Measurements from ENCODE around the gene GAN.

The GAN gene

DNA sequence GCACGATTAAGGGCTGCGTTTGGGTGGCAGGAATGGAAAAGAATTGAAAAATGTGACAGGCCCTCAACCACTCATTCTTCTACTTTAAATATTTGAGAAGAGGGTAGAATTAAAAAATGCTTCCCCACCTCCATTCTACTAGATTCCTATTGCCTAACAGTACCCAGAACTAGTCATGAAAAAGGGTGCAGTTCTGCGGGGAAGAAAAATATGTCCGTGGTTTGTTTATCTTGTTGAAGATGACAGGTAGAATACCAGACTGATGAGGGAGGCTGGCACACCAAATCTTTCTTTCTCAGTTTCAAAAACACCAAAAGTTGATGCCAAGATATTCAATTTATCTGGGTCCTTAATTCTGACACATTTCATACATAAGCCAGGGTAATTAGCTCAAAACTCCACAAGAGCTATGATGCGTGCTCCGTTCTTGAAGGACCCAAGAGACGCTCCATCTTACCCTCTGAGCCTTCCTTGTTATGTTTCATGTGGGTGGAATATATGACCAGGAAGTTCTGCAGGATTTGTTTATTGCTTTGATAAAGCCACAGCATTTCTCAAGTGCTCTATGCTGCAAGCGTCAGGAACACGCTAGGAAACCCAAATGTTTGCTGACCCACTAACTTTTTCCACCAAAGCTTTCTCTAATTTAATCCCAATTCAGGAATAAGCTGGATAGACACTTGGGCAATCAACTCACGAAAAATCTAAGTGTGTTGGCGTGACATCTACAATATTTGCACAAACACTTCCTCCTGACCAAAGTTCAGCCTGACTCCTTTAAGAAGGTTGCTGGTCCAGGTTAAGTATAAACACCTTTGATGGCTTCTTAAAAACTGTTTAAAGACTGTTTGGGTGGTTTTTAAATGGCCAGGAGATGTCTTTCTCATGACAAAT is 20.6 kb upstream of the GAN start:
- Histone ChIP-seq H3K4me3 (replicated peaks; ENCODE audit: insufficient read depth, low read length) (no peak overlapping the region), H3K27me3 (ENCODE audit: insufficient read depth, poor library complexity, severe bottlenecking) (no peaks in the 10 kb centered on the region), H3K27ac (replicated peaks) (no peak overlapping the region)
- no peak for DNase-seq (ENCODE audit: low read depth in 1 of 2, low spot score in 1 of 2)
- no peak for TF ChIP-seq GABPA (IDR thresholded peaks at IDR 0.05; ENCODE audit: low read depth)
- TF ChIP-seq, protein P1, sequence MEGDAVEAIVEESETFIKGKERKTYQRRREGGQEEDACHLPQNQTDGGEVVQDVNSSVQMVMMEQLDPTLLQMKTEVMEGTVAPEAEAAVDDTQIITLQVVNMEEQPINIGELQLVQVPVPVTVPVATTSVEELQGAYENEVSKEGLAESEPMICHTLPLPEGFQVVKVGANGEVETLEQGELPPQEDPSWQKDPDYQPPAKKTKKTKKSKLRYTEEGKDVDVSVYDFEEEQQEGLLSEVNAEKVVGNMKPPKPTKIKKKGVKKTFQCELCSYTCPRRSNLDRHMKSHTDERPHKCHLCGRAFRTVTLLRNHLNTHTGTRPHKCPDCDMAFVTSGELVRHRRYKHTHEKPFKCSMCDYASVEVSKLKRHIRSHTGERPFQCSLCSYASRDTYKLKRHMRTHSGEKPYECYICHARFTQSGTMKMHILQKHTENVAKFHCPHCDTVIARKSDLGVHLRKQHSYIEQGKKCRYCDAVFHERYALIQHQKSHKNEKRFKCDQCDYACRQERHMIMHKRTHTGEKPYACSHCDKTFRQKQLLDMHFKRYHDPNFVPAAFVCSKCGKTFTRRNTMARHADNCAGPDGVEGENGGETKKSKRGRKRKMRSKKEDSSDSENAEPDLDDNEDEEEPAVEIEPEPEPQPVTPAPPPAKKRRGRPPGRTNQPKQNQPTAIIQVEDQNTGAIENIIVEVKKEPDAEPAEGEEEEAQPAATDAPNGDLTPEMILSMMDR (IDR thresholded peaks at IDR 0.05; ENCODE audit: insufficient read depth, low read length) = no peak
- no peak for TF ChIP-seq POLR2AphosphoS5 (IDR thresholded peaks at IDR 0.05; ENCODE audit: low read depth)
- no peak for TF ChIP-seq SPI1 (IDR thresholded peaks at IDR 0.05; ENCODE audit: borderline replicate concordance, low read depth)
- TF ChIP-seq, protein P2, sequence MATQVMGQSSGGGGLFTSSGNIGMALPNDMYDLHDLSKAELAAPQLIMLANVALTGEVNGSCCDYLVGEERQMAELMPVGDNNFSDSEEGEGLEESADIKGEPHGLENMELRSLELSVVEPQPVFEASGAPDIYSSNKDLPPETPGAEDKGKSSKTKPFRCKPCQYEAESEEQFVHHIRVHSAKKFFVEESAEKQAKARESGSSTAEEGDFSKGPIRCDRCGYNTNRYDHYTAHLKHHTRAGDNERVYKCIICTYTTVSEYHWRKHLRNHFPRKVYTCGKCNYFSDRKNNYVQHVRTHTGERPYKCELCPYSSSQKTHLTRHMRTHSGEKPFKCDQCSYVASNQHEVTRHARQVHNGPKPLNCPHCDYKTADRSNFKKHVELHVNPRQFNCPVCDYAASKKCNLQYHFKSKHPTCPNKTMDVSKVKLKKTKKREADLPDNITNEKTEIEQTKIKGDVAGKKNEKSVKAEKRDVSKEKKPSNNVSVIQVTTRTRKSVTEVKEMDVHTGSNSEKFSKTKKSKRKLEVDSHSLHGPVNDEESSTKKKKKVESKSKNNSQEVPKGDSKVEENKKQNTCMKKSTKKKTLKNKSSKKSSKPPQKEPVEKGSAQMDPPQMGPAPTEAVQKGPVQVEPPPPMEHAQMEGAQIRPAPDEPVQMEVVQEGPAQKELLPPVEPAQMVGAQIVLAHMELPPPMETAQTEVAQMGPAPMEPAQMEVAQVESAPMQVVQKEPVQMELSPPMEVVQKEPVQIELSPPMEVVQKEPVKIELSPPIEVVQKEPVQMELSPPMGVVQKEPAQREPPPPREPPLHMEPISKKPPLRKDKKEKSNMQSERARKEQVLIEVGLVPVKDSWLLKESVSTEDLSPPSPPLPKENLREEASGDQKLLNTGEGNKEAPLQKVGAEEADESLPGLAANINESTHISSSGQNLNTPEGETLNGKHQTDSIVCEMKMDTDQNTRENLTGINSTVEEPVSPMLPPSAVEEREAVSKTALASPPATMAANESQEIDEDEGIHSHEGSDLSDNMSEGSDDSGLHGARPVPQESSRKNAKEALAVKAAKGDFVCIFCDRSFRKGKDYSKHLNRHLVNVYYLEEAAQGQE (IDR thresholded peaks at IDR 0.05; ENCODE audit: insufficient replicate concordance, low read depth) = no peak

- H3K4me3 ChIP-seq (replicated peaks; ENCODE audit: insufficient read depth, low read length) = no peak overlapping the region
- TF ChIP-seq SPI1 (IDR thresholded peaks at IDR 0.05; ENCODE audit: borderline replicate concordance, low read depth) = no peak
- TF ChIP-seq, protein P2 (IDR thresholded peaks at IDR 0.05; ENCODE audit: insufficient replicate concordance, low read depth) = no peak
- no peak for TF ChIP-seq GABPA (IDR thresholded peaks at IDR 0.05; ENCODE audit: low read depth)
- TF ChIP-seq POLR2AphosphoS5 (IDR thresholded peaks at IDR 0.05; ENCODE audit: low read depth) = no peak
- TF ChIP-seq, protein P1 (IDR thresholded peaks at IDR 0.05; ENCODE audit: insufficient read depth, low read length) = no peak
- no peak overlapping the region for H3K27ac ChIP-seq (replicated peaks)
- H3K27me3 ChIP-seq (ENCODE audit: insufficient read depth, poor library complexity, severe bottlenecking) = no peaks in the 10 kb centered on the region
- DNase-seq (ENCODE audit: low read depth in 1 of 2, low spot score in 1 of 2) = no peak
Measured at GRCh38 chr16:81296631-81297030, 18.1 kb upstream of the GAN start.

DNA sequence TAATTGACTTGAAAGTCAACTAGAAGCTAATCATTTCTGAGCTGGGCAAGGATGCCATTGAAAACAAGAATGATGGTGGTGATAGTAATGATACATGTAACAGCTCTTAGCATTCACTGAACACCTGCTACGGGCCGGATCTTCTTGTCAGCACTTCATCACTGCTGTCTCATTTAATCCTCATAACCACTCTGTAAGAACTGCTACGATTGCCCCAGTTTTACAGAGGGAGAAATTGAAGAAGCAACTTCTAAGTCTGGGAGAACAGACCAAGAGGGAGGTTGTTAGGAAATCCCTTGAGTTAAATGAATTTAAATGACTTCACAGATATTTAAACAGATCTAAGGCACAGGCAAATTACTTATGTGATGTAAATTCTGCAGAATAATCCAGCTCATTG is 7.0 kb upstream of the GAN start:
- no peak for TF ChIP-seq GABPA (IDR thresholded peaks at IDR 0.05; ENCODE audit: low read depth)
- TF ChIP-seq SPI1 (IDR thresholded peaks at IDR 0.05; ENCODE audit: borderline replicate concordance, low read depth) = no peak
- no peak for TF ChIP-seq POLR2AphosphoS5 (IDR thresholded peaks at IDR 0.05; ENCODE audit: low read depth)
- TF ChIP-seq, protein P2 (IDR thresholded peaks at IDR 0.05; ENCODE audit: insufficient replicate concordance, low read depth) = no peak
- TF ChIP-seq, protein P1 (IDR thresholded peaks at IDR 0.05; ENCODE audit: insufficient read depth, low read length) = no peak
- H3K27me3 ChIP-seq (ENCODE audit: insufficient read depth, poor library complexity, severe bottlenecking) = no peaks in the 10 kb centered on the region
- H3K4me3 ChIP-seq (replicated peaks; ENCODE audit: insufficient read depth, low read length) = no peak overlapping the region
- no peak overlapping the region for H3K27ac ChIP-seq (replicated peaks)
- DNase-seq (ENCODE audit: low read depth in 1 of 2, low spot score in 1 of 2) = no peak

Measured in HL-60 (cell line).